ENCODE data around the gene REV1.

- no peak for TF ChIP-seq CTCF (IDR thresholded peaks at IDR 0.05 in 4 of 5, conservative IDR thresholded peaks at IDR 0.05 in 1 of 5)
- TF ChIP-seq POLR2A (IDR thresholded peaks at IDR 0.05) = no peak
These were observed 17.9 kb downstream of the REV1 start for GRCh38 chr2:99471654-99472599.
